Stimulated activated CD4-positive, alpha-beta T cell treated with anti-CD3 and anti-CD28 coated beads, Interleukin-1b, Interleukin-23, amount 100 ng/mL, for 4 hours (primary cell): ENCODE data around the gene TSC22D2.
A peak's percentile ranks its signal among the peaks of the same experiment; 100 is the strongest.

Source experiments
- DNase-seq, 2 donors: peaks; one replicate each; pipeline ENCODE4 v3.0.0-alpha.2; 2020; ENCODE audit warnings: low read depth in 2 of 2

Gene TSC22D2

GRCh38 chr3:150408221-150409124 is at the start of gene TSC22D2:
Gene TSC22D2 (plus strand): TSS chr3:150408298. CDS start chr3:150409351, 1,053 bp downstream.
- peak; percentile 98 to 99 for DNase-seq

GRCh38 chr3:150359381-150359780 is 48.7 kb upstream of the TSC22D2 start:
- DNase-seq, result no peak

- no peak for DNase-seq
Measured at GRCh38 chr3:150360966-150361365, 47.1 kb upstream of the TSC22D2 start.

GRCh38 chr3:150362515-150363302 is 45.4 kb upstream of the TSC22D2 start:
- DNase-seq, result no peak

- no peak for DNase-seq
Measured at GRCh38 chr3:150363420-150363819, 44.7 kb upstream of the TSC22D2 start.

GRCh38 chr3:150365132-150365604 is 42.9 kb upstream of the TSC22D2 start:
- no peak for DNase-seq

- no peak for DNase-seq
Measured at GRCh38 chr3:150367757-150368156, 40.3 kb upstream of the TSC22D2 start.

GRCh38 chr3:150370122-150370602 is 37.9 kb upstream of the TSC22D2 start:
- DNase-seq, result no peak

GRCh38 chr3:150370999-150371398 is 37.1 kb upstream of the TSC22D2 start:
- no peak for DNase-seq

GRCh38 chr3:150371741-150372254 is 36.3 kb upstream of the TSC22D2 start:
- no peak for DNase-seq

GRCh38 chr3:150372320-150372719 is 35.8 kb upstream of the TSC22D2 start:
- no peak for DNase-seq

- DNase-seq, result no peak
Measured at GRCh38 chr3:150372722-150373121, 35.4 kb upstream of the TSC22D2 start.

GRCh38 chr3:150373234-150373875 is 34.7 kb upstream of the TSC22D2 start:
- DNase-seq, result no peak

- no peak for DNase-seq
Measured at GRCh38 chr3:150374975-150375374, 33.1 kb upstream of the TSC22D2 start.

GRCh38 chr3:150376001-150376848 is 31.9 kb upstream of the TSC22D2 start:
- no peak for DNase-seq

GRCh38 chr3:150377601-150378300 is 30.3 kb upstream of the TSC22D2 start:
- no peak for DNase-seq

GRCh38 chr3:150378301-150378748 is 29.8 kb upstream of the TSC22D2 start:
- no peak for DNase-seq

- DNase-seq, result no peak
Measured at GRCh38 chr3:150379469-150379868, 28.6 kb upstream of the TSC22D2 start.

GRCh38 chr3:150384296-150385212 is 23.5 kb upstream of the TSC22D2 start:
- peak; percentile 1 to 12 for DNase-seq
